Endodermal cell (in vitro differentiated cells): Measurements from ENCODE around the gene PTGR1. TPM values are rescaled to one million over a fixed set of nuclear protein-coding genes. Genes with fewer than 3 reads are reported as not detected.
"Not testable (repeated sequence)": the region's sequence is repeated elsewhere in the genome, so short reads cannot be mapped to it uniquely, and the experiment has no call there.

Source experiments
- DNase-seq: peaks from one replicate; pipeline ENCODE4 v3.0.0-alpha.2; 2017
- H3K27ac ChIP-seq: 2 replicates; pipeline ENCODE4 v1.5.1; 2013; ENCODE audit warnings: mild to moderate bottlenecking, low read depth, low read length, moderate library complexity
- H3K27me3 ChIP-seq: 2 replicates; pipeline ENCODE4 v1.6.1; 2013; ENCODE audit warnings: mild to moderate bottlenecking, low read length, moderate library complexity; ENCODE audit not compliant: insufficient read depth, control insufficient read depth, poor library complexity, severe bottlenecking
- H3K36me3 ChIP-seq: 2 replicates; pipeline ENCODE4 v1.7.0; 2013; ENCODE audit warnings: mild to moderate bottlenecking, low read length, moderate library complexity; ENCODE audit not compliant: control insufficient read depth, insufficient read depth
- H3K4me1 ChIP-seq: one replicate; pipeline ENCODE4 v1.7.0; 2013; ENCODE audit warnings: low read length; ENCODE audit not compliant: control insufficient read depth, insufficient read depth
- H3K4me3 ChIP-seq: 2 replicates; pipeline ENCODE4 v1.5.1; 2013; ENCODE audit warnings: mild to moderate bottlenecking, low read length, moderate library complexity
- H3K9ac ChIP-seq: 2 replicates; pipeline ENCODE4 v1.6.1; 2013; ENCODE audit warnings: mild to moderate bottlenecking, low read length, moderate library complexity; ENCODE audit not compliant: poor library complexity, severe bottlenecking; ENCODE audit errors: extremely low read depth
- H3K9me3 ChIP-seq: 2 replicates; pipeline ENCODE4 v1.6.1; 2013; ENCODE audit warnings: mild to moderate bottlenecking, low read length, moderate library complexity; ENCODE audit not compliant: control insufficient read depth
- H3K27ac Mint-ChIP-seq: 2 replicates; pipeline ENCODE4 v1.8.0; 2020; ENCODE audit warnings: mixed read lengths
- H3K27me3 Mint-ChIP-seq: 2 replicates; pipeline ENCODE4 v1.8.0; 2021; ENCODE audit warnings: mild to moderate bottlenecking, mixed read lengths; ENCODE audit not compliant: insufficient read depth
- H3K36me3 Mint-ChIP-seq: 2 replicates; pipeline ENCODE4 v1.8.0; 2020; ENCODE audit warnings: low read depth, mixed read lengths
- H3K4me1 Mint-ChIP-seq: 2 replicates; pipeline ENCODE4 v1.8.0; 2020; ENCODE audit warnings: mixed read lengths
- H3K4me3 Mint-ChIP-seq: 2 replicates; pipeline ENCODE4 v1.8.0; 2020; ENCODE audit warnings: mild to moderate bottlenecking, moderate library complexity, mixed read lengths
- H3K9me3 Mint-ChIP-seq: 2 replicates; pipeline ENCODE4 v1.8.0; 2020; ENCODE audit warnings: mild to moderate bottlenecking, mixed read lengths
- CTCF ChIP-seq: fragments of 200-600 bp; sonication (generic); conservative IDR thresholded peaks from 2 replicates; pipeline ENCODE4 v1.5.0; 2021; ENCODE audit warnings: antibody characterized with exemption, mild to moderate bottlenecking
- WGBS, 2 experiments: methylation state at CpG; one replicate each; pipeline versions ENCODE4 v1.1.5 to v1.1.7; 2013; ENCODE audit warnings: missing lambda C conversion rate in 2 of 2, mixed read lengths in 1 of 2; ENCODE audit not compliant: insufficient coverage in 1 of 2, insufficient read length in 1 of 2; 5-methylcytosine and 5-hydroxymethylcytosine counted together
- total RNA-seq, 2 donors: library from RNA; stranded (reverse); fragmentation: NEBNext Ultra II Directional in 1 of 2; extraction: Animal tissue kit (Norgen Biotek cat#: 25700) in 1 of 2; gene quantifications; 2 replicates in 1 of 2; 3 replicates in 1 of 2; pipeline ENCODE4 v1.2.1, GENCODE V29; 2021

PTGR1 gene
- total RNA-seq, 2 donors from 2014 or later = 204 to 442 TPM

- Histone ChIP-seq H3K27me3 (no peaks in the 10 kb centered on the region), H3K9ac (no peak overlapping the region), H3K36me3 (peaks cover 79% of the 10 kb centered on the region), H3K27ac (no peak overlapping the region), H3K4me3 (no peak overlapping the region), H3K9me3 (no peaks in the 10 kb centered on the region), H3K4me1 (no peaks in the 10 kb centered on the region)
- no peaks in the 10 kb centered on the region for H3K9me3 Mint-ChIP-seq
- no peaks in the 10 kb centered on the region for H3K27me3 Mint-ChIP-seq
- no peak for DNase-seq
- H3K4me3 Mint-ChIP-seq = no peak overlapping the region
- peaks cover 43% of the 10 kb centered on the region for H3K36me3 Mint-ChIP-seq
- no peaks in the 10 kb centered on the region for H3K4me1 Mint-ChIP-seq
- WGBS, 2 experiments = 92 to 93% methylated on average over 2 to 3 of the region's 3 CpGs
- TF ChIP-seq CTCF = no peak
- no peak overlapping the region for H3K27ac Mint-ChIP-seq
These were observed 16.6 kb downstream of the PTGR1 start for GRCh38 chr9:111582888-111583287.

- no peak overlapping the region for H3K9ac ChIP-seq
- H3K4me3 ChIP-seq = no peak overlapping the region
- Mint-ChIP-seq H3K27me3 (no peaks in the 10 kb centered on the region), H3K4me3 (no peak overlapping the region), H3K9me3 (peaks cover 34% of the 10 kb centered on the region), H3K27ac (no peak overlapping the region), H3K36me3 (peaks cover 93% of the 10 kb centered on the region), H3K4me1 (no peaks in the 10 kb centered on the region)
- no peak for DNase-seq
- no peak overlapping the region for H3K27ac ChIP-seq
- 92 to 93% methylated on average over 4 of the region's 4 CpGs for WGBS, 2 experiments
- peaks cover 91% of the 10 kb centered on the region for H3K36me3 ChIP-seq
- no peaks in the 10 kb centered on the region for H3K4me1 ChIP-seq
- peaks cover 39% of the 10 kb centered on the region for H3K9me3 ChIP-seq
- TF ChIP-seq CTCF = no peak
- no peaks in the 10 kb centered on the region for H3K27me3 ChIP-seq
These were observed 26.4 kb downstream of the PTGR1 start for GRCh38 chr9:111572950-111573604.

- Mint-ChIP-seq H3K9me3 (peaks cover 48% of the 10 kb centered on the region), H3K36me3 (peaks cover 91% of the 10 kb centered on the region)
- not testable (repeated sequence) for H3K4me1 Mint-ChIP-seq, H3K4me3 Mint-ChIP-seq, H3K27me3 Mint-ChIP-seq, H3K27me3 ChIP-seq, H3K4me3 ChIP-seq, H3K27ac Mint-ChIP-seq, DNase-seq, H3K27ac ChIP-seq, H3K9ac ChIP-seq, H3K4me1 ChIP-seq
- peaks cover 42% of the 10 kb centered on the region for H3K9me3 ChIP-seq
- H3K36me3 ChIP-seq = peaks cover 85% of the 10 kb centered on the region
- WGBS, 2 experiments = 93 to 95% methylated on average over 3 to 4 of the region's 4 CpGs
These were observed 31.3 kb downstream of the PTGR1 start for GRCh38 chr9:111568127-111568526.

GRCh38 chr9:111566234-111566633 is 33.2 kb downstream of the PTGR1 start:
- Mint-ChIP-seq H3K36me3 (peaks cover 87% of the 10 kb centered on the region), H3K27ac (no peak overlapping the region), H3K4me1 (no peaks in the 10 kb centered on the region), H3K27me3 (no peaks in the 10 kb centered on the region), H3K4me3 (no peak overlapping the region), H3K9me3 (peaks cover 41% of the 10 kb centered on the region)
- no peak for DNase-seq
- H3K9ac ChIP-seq = no peak overlapping the region
- no peak overlapping the region for H3K4me3 ChIP-seq
- H3K27me3 ChIP-seq = no peaks in the 10 kb centered on the region
- H3K36me3 ChIP-seq = peaks cover 75% of the 10 kb centered on the region
- H3K4me1 ChIP-seq = no peaks in the 10 kb centered on the region
- TF ChIP-seq CTCF = no peak
- WGBS, 2 experiments = 97 to 100% methylated on average over 1 of the region's 1 CpG
- H3K9me3 ChIP-seq = peaks cover 31% of the 10 kb centered on the region
- H3K27ac ChIP-seq = no peak overlapping the region
